GM21737 (cell line): ENCODE data around the gene AKR1C1.
"Not testable (repeated sequence)": the region's sequence is repeated elsewhere in the genome, so short reads cannot be mapped to it uniquely, and the experiment has no call there.

Experiments used
- ATAC-seq: cut with Tn5 transposase; IDR thresholded peaks from one replicate; pipeline ENCODE4 v1.9.1; 2021; ENCODE audit warnings: mild to moderate bottlenecking, moderate library complexity; ENCODE audit not compliant: unreplicated experiment

AKR1C1 gene

GRCh38 chr10:4962876-4963814, at the start of gene AKR1C1:
Gene AKR1C1, plus strand, starts transcription at chr10:4963415. Its CDS starts 30 bp downstream, at chr10:4963445.
- ATAC-seq: not testable (repeated sequence)

- no peak for ATAC-seq
Observed at GRCh38 chr10:4914213-4914850, 48.9 kb upstream of the AKR1C1 start.

- no peak for ATAC-seq
Observed at GRCh38 chr10:4916086-4916716, 47.0 kb upstream of the AKR1C1 start.

GRCh38 chr10:4918236-4918635, 45.0 kb upstream of the AKR1C1 start:
- ATAC-seq: no peak

GRCh38 chr10:4924482-4924881, 38.7 kb upstream of the AKR1C1 start:
- not testable (repeated sequence) for ATAC-seq

- ATAC-seq: no peak
Observed at GRCh38 chr10:4926400-4926799, 36.8 kb upstream of the AKR1C1 start.

- ATAC-seq: no peak
Observed at GRCh38 chr10:4931587-4931986, 31.6 kb upstream of the AKR1C1 start.

- no peak for ATAC-seq
Observed at GRCh38 chr10:4934391-4934987, 28.7 kb upstream of the AKR1C1 start.

- no peak for ATAC-seq
Observed at GRCh38 chr10:4937346-4937745, 25.9 kb upstream of the AKR1C1 start.

- no peak for ATAC-seq
Observed at GRCh38 chr10:4939224-4940072, 23.8 kb upstream of the AKR1C1 start.

GRCh38 chr10:4940073-4940428, 23.2 kb upstream of the AKR1C1 start:
- not testable (repeated sequence) for ATAC-seq

GRCh38 chr10:4940909-4941308, 22.3 kb upstream of the AKR1C1 start:
- ATAC-seq: not testable (repeated sequence)

GRCh38 chr10:4941540-4942330, 21.5 kb upstream of the AKR1C1 start:
- ATAC-seq: no peak

GRCh38 chr10:4942931-4943330, 20.3 kb upstream of the AKR1C1 start:
- not testable (repeated sequence) for ATAC-seq

- ATAC-seq: not testable (repeated sequence)
Observed at GRCh38 chr10:4943416-4943815, 19.8 kb upstream of the AKR1C1 start.

- ATAC-seq: no peak
Observed at GRCh38 chr10:4943821-4944220, 19.4 kb upstream of the AKR1C1 start.

GRCh38 chr10:4944841-4945240, 18.4 kb upstream of the AKR1C1 start:
- no peak for ATAC-seq

- no peak for ATAC-seq
Observed at GRCh38 chr10:4945766-4946717, 17.2 kb upstream of the AKR1C1 start.
